Neural cell (in vitro differentiated cells): Measurements from ENCODE around the gene CASR. TPM values are rescaled to one million over a fixed set of nuclear protein-coding genes. Genes with fewer than 3 reads are reported as not detected.

Source experiments
- H2AFZ ChIP-seq: fragments of 200-600, 300-800 bp; sonication (generic), shearing (Covaris generic); 2 replicates; pipeline ENCODE4 v1.6.0; 2014; ENCODE audit warnings: low read depth, mild to moderate bottlenecking, antibody characterized with exemption, low read length, moderate library complexity
- H3F3A ChIP-seq: fragments of 200-600 bp; shearing (Covaris generic); 2 replicates; pipeline ENCODE4 v1.6.1; 2016; ENCODE audit warnings: mild to moderate bottlenecking, moderate library complexity, mixed read lengths, antibody characterized with exemption, low read length; ENCODE audit not compliant: insufficient read depth, poor library complexity, severe bottlenecking
- H3K27ac ChIP-seq: fragments of 200-600, 300-800 bp; sonication (generic), shearing (Covaris generic); 2 replicates; pipeline ENCODE4 v1.5.1; 2014; ENCODE audit warnings: mild to moderate bottlenecking, low read length, moderate library complexity
- H3K27me3 ChIP-seq: fragments of 300-800, 200-600 bp; sonication (generic), shearing (Covaris generic); 2 replicates; pipeline ENCODE4 v1.6.0; 2014; ENCODE audit warnings: mild to moderate bottlenecking, low read depth, low read length, moderate library complexity; ENCODE audit not compliant: insufficient read depth
- H3K36me3 ChIP-seq: fragments of 300-800, 200-600 bp; sonication (generic), shearing (Covaris generic); 2 replicates; pipeline ENCODE4 v1.5.1; 2014; ENCODE audit warnings: mild to moderate bottlenecking, antibody characterized with exemption, low read length, moderate library complexity; ENCODE audit not compliant: insufficient read depth
- H3K4me2 ChIP-seq: fragments of 300-800, 200-600 bp; sonication (generic), shearing (Covaris generic); 2 replicates; pipeline ENCODE4 v1.6.0; 2014; ENCODE audit warnings: mild to moderate bottlenecking, low read length
- H3K4me3 ChIP-seq: fragments of 300-800, 200-600 bp; sonication (generic), shearing (Covaris generic); 2 replicates; pipeline ENCODE4 v1.5.1; 2014; ENCODE audit warnings: mild to moderate bottlenecking, low read length, moderate library complexity
- H3K79me2 ChIP-seq: fragments of 200-600 bp; shearing (Covaris generic); replicated peaks from 2 replicates; pipeline ENCODE4 v1.6.0; 2014; ENCODE audit warnings: mild to moderate bottlenecking, low read length, moderate library complexity; ENCODE audit not compliant: insufficient read depth
- H3K9ac ChIP-seq: fragments of 300-800, 200-600 bp; sonication (generic), shearing (Covaris generic); 2 replicates; pipeline ENCODE4 v1.6.1; 2016; ENCODE audit warnings: mild to moderate bottlenecking, low read length, mixed read lengths
- H3K9me2 ChIP-seq: fragments of 200-600 bp; shearing (Covaris generic); 2 replicates; pipeline ENCODE4 v1.6.1; 2016; ENCODE audit warnings: mild to moderate bottlenecking, low read length, mixed read lengths; ENCODE audit not compliant: insufficient read depth
- H3K9me3 ChIP-seq: fragments of 200-600, 300-800 bp; sonication (generic), shearing (Covaris generic); 2 replicates; pipeline ENCODE4 v1.6.1; 2016; ENCODE audit warnings: mild to moderate bottlenecking, mixed run types, low read length, moderate library complexity, mixed read lengths
- H4K20me1 ChIP-seq: fragments of 200-600 bp; shearing (Covaris generic); 2 replicates; pipeline ENCODE4 v1.6.1; 2016; ENCODE audit warnings: mild to moderate bottlenecking, mixed run types; ENCODE audit not compliant: insufficient read depth
- EP300 ChIP-seq: fragments of 450-650 bp; conservative IDR thresholded peaks from 2 replicates; pipeline ENCODE4 v1.6.1; 2014; ENCODE audit warnings: antibody characterized with exemption, mild to moderate bottlenecking, moderate library complexity; ENCODE audit not compliant: poor library complexity, severe bottlenecking
- EZH2 ChIP-seq: fragments of 200-600, 300-800 bp; shearing (Covaris generic), sonication (generic); IDR thresholded peaks from 2 replicates; pipeline ENCODE4 v1.6.1; 2014; ENCODE audit warnings: antibody characterized with exemption, low read length, borderline replicate concordance, mild to moderate bottlenecking; ENCODE audit not compliant: insufficient read depth, poor library complexity, severe bottlenecking
- MXI1 ChIP-seq: fragments of 450-650 bp; conservative IDR thresholded peaks from 2 replicates; pipeline ENCODE4 v1.6.1; 2014; ENCODE audit warnings: antibody characterized with exemption, mild to moderate bottlenecking; ENCODE audit not compliant: poor library complexity, severe bottlenecking
- POLR2AphosphoS5 ChIP-seq: IDR thresholded peaks from 2 replicates; pipeline ENCODE4 v1.6.1; 2012
- RAD21 ChIP-seq: fragments of 450-650 bp; conservative IDR thresholded peaks from 2 replicates; pipeline ENCODE4 v1.6.1; 2014; ENCODE audit warnings: antibody characterized with exemption, mild to moderate bottlenecking, moderate library complexity
- REST ChIP-seq: IDR thresholded peaks from 2 replicates; pipeline ENCODE4 v1.6.1; 2012; ENCODE audit warnings: borderline replicate concordance
- SMC3 ChIP-seq: fragments of 450-650 bp; conservative IDR thresholded peaks from 2 replicates; pipeline ENCODE4 v1.6.1; 2014; ENCODE audit warnings: antibody characterized with exemption, mild to moderate bottlenecking, moderate library complexity; ENCODE audit not compliant: poor library complexity
- TAF1 ChIP-seq: IDR thresholded peaks from 2 replicates; pipeline ENCODE4 v1.6.1; 2012; ENCODE audit warnings: low read depth
- polyA plus RNA-seq: library from polyadenylated mRNA; depleted of rRNA; stranded (reverse); fragments of >200 nt; gene quantifications from 2 replicates; pipeline ENCODE4 v1.2.3, GENCODE V29; 2014
- TF ChIP-seq, protein P1 (sequence below): fragments of 450-650 bp; IDR thresholded peaks from 2 replicates; pipeline ENCODE4 v1.5.1; 2014; ENCODE audit warnings: antibody characterized with exemption, mild to moderate bottlenecking, moderate library complexity; ENCODE audit not compliant: poor library complexity, severe bottlenecking

Gene CASR
- polyA plus RNA-seq, 1 donor from 2014 or later = not detected

GRCh38 chr3:122307094-122307687, 123.7 kb downstream of the CASR start:
- Histone ChIP-seq H3K4me3 (no peak overlapping the region), H3K27ac (no peak overlapping the region)

GRCh38 chr3:122307976-122308375, 124.5 kb downstream of the CASR start:
- no peaks in the 10 kb centered on the region for H3K27me3 ChIP-seq
- no peaks in the 10 kb centered on the region for H3K36me3 ChIP-seq
- H3K4me2 ChIP-seq = no peak overlapping the region
- H3K27ac ChIP-seq = no peak overlapping the region
- no peak overlapping the region for H3K4me3 ChIP-seq
- TF ChIP-seq EP300 = no peak
- TF ChIP-seq MXI1 = no peak
- TF ChIP-seq SMC3 = no peak
- TF ChIP-seq EZH2 = no peak
- no peak for TF ChIP-seq POLR2AphosphoS5
- TF ChIP-seq REST = no peak
- TF ChIP-seq, protein P1, sequence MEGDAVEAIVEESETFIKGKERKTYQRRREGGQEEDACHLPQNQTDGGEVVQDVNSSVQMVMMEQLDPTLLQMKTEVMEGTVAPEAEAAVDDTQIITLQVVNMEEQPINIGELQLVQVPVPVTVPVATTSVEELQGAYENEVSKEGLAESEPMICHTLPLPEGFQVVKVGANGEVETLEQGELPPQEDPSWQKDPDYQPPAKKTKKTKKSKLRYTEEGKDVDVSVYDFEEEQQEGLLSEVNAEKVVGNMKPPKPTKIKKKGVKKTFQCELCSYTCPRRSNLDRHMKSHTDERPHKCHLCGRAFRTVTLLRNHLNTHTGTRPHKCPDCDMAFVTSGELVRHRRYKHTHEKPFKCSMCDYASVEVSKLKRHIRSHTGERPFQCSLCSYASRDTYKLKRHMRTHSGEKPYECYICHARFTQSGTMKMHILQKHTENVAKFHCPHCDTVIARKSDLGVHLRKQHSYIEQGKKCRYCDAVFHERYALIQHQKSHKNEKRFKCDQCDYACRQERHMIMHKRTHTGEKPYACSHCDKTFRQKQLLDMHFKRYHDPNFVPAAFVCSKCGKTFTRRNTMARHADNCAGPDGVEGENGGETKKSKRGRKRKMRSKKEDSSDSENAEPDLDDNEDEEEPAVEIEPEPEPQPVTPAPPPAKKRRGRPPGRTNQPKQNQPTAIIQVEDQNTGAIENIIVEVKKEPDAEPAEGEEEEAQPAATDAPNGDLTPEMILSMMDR = no peak
- TF ChIP-seq RAD21 = no peak
- no peak for TF ChIP-seq TAF1
- H4K20me1 ChIP-seq = no peaks in the 10 kb centered on the region
- no peaks in the 10 kb centered on the region for H3K9me2 ChIP-seq
- no peak overlapping the region for H2AFZ ChIP-seq
- H3K9ac ChIP-seq = no peak overlapping the region
- no peaks in the 10 kb centered on the region for H3K79me2 ChIP-seq
- no peaks in the 10 kb centered on the region for H3K9me3 ChIP-seq
- H3F3A ChIP-seq = no peaks in the 10 kb centered on the region

More at GRCh38 chr3:122307094-122307687, 123.7 kb downstream of the CASR start:
- no peak overlapping the region for H2AFZ ChIP-seq
- no peaks in the 10 kb centered on the region for H3K9me3 ChIP-seq
- H3K4me2 ChIP-seq = no peak overlapping the region
- TF ChIP-seq MXI1 (no peak), SMC3 (no peak), EZH2 (no peak), TAF1 (no peak)
- TF ChIP-seq, protein P1 = no peak
- H4K20me1 ChIP-seq = no peaks in the 10 kb centered on the region
- H3K9ac ChIP-seq = no peak overlapping the region
- H3K27me3 ChIP-seq = no peaks in the 10 kb centered on the region
- no peaks in the 10 kb centered on the region for H3K36me3 ChIP-seq
- H3K79me2 ChIP-seq = no peaks in the 10 kb centered on the region
- H3F3A ChIP-seq = no peaks in the 10 kb centered on the region
- no peaks in the 10 kb centered on the region for H3K9me2 ChIP-seq
